Measurements from ENCODE around the gene LIX1.

GRCh38 chr5:97078958-97079743, 63.3 kb downstream of the LIX1 start:
- TF ChIP-seq CTCF (IDR thresholded peaks at IDR 0.05) (no peak), POLR2A (IDR thresholded peaks at IDR 0.05) (no peak)
